GM21576 (cell line): ENCODE data around the gene LYSMD1.
A peak's percentile ranks its signal among the peaks of the same experiment; 100 is the strongest.
"Not testable (repeated sequence)": the region's sequence is repeated elsewhere in the genome, so short reads cannot be mapped to it uniquely, and the experiment has no call there.

Experiments
- ATAC-seq: cut with Tn5 transposase; IDR thresholded peaks from one replicate; pipeline ENCODE4 v1.9.1; 2021; ENCODE audit warnings: mild to moderate bottlenecking, moderate library complexity; ENCODE audit not compliant: unreplicated experiment

Gene LYSMD1, protein sequence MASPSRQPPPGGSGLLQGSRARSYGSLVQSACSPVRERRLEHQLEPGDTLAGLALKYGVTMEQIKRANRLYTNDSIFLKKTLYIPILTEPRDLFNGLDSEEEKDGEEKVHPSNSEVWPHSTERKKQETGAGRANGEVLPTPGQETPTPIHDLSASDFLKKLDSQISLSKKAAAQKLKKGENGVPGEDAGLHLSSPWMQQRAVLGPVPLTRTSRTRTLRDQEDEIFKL

DNA sequence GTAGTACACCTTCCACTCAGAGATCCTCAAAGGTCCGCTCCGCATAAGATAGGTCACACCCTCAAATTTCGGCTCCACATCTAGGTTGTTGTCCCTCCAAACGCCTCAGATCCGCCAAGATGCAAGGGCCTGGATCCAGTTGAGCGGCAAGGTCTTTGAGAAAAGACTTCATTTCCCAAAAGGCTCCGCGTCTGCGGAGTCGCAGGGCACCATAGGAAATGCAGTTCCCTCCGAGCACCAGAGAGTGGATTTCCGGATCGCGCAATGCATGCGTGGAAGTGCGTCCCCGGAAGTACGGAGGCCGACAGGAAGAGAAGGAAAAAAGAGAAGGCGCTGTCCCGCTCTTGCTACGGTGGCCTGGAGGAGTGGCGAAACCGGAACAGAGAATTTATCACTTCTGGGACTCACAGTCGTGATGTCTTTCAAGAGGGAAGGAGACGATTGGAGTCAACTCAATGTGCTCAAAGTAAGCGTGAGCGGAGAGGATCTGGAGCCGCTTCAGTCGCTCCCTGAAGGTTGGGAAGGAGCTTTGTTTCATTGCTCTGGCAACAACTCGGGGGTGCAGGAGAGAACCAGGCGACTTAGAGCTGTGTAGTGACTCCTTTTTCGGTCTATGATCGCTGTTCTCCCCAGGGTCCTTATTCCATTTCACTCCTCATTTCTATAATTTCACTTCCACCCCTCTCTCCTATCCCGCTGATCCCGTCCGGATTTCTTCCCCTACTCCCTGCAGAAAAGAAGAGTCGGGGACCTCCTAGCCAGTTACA is at the start of gene LYSMD1, which contains the start of gene SCNM1:
Gene LYSMD1 (minus strand): TSS at position 165 of the 767 bp plus-strand sequence. CDS start 644 bp downstream, outside the sequence.
Gene SCNM1 (plus strand): TSS at position 407 of the 767 bp plus-strand sequence. CDS start 9 bp downstream, at position 416.
- ATAC-seq = peak; percentile 81

DNA sequence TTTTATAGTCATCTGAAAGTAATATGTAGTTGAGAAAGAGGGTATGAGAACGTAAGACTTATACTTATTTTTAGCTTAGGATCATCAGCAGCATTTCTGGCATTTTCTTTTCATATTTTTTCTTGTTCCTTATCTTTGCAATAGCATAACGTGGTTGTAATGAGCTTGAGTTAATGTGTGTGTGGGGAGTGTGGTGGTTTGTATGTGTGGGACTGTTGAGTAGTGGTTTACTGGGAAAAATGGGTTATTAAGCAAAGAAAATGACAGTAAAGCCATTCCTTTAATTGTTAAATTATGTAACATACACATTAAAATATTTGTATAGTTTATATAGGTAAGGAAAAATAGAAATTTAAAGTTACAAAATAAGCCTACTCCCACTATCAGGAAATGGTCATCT is 47.9 kb upstream of the LYSMD1 start:
- ATAC-seq = no peak

DNA sequence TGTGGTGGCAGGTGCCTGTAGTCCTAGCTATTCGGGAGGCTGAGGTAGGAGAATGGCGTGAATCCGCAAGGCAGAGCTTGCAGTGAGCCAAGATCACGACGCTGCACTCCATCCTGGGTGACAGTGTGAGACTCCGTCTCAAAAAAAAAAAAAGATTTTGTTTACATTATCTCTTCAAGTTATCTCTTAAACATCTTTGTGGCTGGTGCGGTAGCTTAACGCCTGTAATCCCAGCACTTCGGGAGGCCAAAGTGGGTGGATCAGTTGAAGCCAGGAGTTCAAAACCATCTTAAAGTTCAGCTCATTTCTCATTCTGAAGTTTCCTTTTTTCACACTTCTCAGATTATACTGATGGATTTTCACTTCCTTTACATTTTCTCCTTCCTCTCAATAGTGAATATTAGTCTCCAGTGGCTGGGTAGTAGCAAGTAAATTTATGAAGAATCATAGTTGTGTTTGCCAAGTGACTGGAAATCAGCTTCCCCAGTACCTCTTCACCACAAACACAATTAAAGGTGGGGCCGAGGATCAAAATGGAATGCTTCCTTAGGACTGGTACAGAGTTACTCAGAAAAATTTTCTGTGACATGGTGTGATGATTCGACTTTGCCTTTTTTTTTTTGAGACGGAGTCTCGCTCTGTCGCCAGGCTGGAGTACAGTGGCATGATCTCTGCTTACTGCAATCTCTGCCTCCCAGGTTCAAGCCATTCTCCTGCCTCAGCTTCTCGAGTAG is 46.4 kb upstream of the LYSMD1 start:
- ATAC-seq = no peak

DNA sequence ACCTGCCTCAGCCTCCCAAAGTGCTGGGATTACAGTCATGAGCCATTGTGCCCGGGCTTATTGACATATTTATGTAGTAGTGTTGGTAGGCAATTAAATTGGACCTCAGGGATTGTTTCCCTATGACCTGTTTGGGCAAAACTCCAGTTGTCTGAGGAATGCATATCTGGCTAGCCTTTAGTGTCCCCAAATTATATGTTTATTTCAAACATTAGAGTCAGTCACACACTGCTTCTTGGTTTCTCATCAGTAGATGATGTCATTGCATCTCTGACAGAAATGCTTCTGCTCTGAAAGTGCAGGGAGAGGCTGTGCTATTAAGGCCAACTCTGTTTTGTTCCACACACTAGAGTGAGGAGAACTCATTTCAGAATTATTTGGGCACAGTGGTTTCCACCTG is 45.1 kb upstream of the LYSMD1 start:
- ATAC-seq = no peak

DNA sequence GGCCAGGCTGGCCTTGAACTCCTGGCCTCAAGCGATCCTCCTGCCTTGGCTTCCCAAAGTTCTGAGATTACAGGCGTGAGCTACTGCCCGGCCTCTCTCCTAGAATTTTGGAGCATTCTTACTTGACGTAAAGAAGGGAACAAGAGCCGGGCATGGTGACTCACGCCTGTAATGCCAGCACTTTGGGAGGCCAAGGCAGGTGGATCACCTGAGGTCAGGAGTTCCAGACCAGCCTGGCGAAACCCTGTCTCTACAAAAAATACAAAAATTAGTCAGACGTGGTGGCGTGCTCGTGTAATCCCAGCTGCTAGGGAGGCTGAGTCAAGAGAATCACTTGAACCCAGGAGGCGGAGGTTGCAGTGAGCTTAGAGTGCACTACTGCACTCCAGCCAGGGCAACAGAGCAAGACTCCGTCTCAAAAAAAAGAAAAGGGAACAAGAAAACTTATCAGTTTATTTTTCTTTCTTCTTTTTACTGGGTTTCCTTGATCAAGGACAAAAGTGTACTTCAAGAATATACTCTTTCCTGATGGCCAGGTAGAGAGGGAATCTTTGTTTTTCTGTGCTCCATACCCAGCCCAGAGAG is 39.8 kb upstream of the LYSMD1 start:
- ATAC-seq = not testable (repeated sequence)

DNA sequence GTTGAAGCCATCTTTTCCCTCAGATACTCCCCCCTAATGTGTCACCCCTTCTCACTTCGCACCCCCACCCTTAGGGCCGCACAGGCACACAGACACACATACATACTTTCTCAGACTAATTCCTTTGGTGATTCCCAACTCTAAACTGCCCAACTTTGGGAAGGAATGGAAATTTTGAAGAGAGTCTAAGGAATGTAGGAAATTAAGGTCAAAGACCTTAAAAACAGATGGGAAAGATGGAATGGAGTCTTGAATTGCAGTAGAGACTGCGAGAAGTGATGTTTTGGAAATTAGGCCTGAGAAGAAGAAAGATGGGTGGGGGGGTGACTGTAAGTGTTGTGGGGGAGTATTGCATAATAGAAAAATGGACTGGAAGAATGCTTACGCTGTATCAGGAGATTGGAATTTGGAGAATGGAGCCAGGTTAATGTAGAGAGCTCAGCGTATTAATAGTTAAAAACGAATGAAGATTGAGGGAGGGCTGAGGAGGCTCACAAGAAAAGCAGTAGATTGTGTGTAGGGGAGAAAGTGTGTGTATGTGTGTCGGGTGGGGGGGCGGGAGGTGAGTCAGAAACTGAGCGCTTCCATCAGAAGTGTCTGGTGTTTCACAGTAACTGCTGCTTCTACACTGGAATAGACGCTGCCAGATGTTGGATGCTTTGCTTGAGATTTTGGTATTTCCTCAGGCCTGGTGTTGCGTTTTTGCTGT is 34.3 kb upstream of the LYSMD1 start:
- no peak for ATAC-seq

DNA sequence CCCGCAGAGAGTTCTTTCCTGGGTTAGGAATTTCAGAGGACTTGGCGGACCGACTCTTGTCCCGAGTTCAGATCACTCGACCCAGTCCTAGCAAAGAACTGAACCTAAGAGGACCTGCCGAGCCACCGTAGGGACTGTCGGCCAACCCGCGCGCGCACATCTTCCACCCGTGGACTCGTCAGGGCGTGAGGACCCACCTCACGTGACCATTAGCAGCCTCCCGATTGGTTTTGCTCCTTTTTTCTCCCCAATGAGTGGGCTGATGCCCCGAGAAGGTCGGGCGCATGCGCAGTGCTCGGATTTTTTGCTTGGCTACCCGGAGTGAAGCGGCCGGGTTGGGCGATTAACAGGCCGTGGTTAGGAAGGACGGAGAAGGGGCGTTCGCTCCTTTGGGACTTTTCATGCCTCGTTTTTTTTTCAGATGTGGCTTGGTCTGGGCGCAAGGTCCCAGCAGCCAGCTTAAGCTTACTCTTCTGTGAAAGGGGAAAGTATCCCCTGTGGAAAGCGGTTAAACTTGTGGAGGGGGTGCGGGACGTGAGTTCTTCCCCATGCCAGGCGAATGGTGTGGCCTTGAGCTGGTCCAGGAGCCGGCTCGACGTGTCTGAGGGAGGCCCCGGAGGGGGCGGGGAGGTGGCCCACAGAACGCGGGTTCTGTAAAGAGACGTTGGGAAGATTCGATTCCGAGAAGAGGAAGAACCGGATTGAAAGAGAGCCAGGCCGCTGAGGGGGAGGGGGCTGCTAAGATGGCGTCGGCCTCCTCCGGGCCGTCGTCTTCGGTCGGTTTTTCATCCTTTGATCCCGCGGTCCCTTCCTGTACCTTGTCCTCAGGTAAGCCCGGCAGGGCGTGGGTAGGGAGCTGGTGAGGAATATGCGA is 32.8 kb upstream of the LYSMD1 start, which contains the start of gene PIP5K1A:
Gene PIP5K1A (plus strand): TSS at position 299 of the 874 bp plus-strand sequence. CDS start 445 bp downstream, at position 744.
- ATAC-seq = peak; percentile 81

DNA sequence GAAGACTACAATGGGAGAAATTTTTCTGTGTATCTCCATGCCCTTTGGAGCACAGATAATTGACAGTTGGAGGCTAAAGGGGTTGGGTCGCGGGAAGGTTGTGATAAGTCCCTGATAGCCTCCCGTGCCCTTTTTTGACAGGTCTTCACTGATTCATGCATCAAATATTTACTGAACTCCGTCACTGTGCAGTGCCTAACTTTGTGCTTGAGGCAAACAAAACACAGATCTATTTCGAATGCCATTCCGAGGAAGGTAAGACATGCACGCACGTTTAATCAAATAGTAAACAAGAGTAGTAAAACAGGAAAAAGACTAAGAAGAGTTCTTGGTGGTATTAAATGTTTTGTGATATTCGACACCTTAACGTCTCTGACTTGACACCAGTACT is 32.2 kb upstream of the LYSMD1 start:
- no peak for ATAC-seq

DNA sequence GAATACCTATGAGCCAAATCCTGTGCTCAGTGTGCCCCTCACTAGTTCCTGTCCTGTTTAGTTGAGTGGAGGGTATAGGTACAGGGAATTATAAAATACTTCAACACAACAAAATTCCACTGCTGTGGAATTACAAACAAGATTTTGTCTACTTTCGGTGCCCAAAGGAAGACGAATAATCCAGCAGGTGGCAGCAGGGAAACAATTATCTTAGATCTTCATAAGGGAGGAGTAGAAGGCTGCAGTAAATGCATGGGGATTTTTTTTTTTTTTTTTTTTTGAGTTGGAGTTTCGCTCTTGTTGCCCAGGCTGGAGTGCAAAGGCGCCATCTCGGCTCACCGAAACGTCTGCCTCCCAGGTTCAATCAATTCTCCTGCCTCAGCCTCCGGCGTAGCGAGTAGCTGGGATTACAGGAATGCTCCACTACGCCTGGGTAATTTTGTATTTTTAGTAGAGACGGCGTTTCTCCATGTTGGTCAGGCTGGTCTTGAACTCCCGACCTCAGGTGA is 30.6 kb upstream of the LYSMD1 start:
- ATAC-seq = no peak

DNA sequence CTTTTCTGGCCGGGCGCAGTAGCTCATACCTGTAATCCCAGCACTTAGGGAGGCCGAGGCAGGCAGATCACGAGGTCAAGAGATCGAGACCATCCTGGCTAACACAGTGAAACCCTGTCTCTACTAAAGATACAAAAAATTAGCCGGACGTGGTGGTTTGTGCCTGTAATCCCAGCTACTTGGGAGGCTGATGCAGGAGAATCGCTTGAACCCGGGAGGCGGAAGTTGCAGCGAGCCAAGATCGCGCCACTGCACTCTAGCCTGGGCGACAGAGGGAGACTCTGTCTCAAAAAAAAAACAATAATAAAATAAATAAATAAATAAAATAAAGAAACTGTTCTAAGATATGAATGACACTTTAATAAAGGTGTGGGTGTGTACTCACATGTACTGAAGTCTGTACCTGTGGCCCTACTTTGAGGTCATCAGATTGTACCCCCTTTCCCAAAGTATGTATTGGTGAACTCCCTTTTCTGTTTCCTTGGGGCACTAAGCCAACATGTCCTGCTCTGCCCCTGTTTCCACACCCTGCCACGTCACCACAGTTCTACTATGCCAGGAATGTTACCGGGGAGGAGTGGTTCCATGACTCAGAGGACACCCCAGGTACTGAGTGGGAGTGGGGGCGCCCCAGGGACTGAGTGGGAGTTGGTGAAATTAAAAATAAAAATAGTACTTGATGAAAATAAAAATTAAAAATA is 29.3 kb upstream of the LYSMD1 start:
- ATAC-seq = not testable (repeated sequence)

DNA sequence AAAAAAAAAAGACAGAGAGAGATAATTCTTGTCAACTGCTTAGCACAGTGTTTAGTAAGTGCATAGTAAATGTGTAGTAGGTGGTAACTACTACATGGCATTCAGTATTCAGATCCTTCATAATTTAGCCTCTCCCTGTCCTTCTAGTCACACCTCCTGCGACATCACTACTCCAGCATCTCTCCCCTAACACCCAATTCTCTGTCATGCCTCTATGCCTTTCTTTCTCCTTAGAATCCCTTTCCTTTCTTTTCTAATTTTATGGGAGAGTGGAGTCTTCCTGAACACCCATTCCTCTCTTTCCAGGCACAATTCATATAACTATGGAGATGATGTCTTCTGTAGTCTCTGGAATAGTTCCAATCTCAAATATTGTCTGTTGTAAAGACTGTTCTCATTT is 28.2 kb upstream of the LYSMD1 start:
- no peak for ATAC-seq

DNA sequence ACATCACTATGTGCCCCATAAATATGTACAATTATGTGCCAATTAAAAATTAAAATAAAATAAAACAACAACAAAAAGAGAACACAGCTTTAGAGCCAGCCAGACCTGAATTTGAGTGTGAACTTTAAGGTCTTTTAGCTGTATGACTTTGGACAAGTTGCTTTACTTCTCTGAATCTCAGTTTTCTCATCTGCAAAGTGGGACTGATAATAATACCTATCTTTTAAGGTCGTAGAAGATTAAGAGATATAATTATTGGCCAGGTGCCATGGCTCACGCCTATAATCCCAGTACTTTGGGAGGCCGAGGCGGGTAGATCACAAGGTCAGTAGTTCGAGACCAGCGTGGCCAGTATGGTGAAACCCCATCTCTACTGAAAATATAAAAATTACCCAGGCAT is 27.6 kb upstream of the LYSMD1 start:
- ATAC-seq = no peak

DNA sequence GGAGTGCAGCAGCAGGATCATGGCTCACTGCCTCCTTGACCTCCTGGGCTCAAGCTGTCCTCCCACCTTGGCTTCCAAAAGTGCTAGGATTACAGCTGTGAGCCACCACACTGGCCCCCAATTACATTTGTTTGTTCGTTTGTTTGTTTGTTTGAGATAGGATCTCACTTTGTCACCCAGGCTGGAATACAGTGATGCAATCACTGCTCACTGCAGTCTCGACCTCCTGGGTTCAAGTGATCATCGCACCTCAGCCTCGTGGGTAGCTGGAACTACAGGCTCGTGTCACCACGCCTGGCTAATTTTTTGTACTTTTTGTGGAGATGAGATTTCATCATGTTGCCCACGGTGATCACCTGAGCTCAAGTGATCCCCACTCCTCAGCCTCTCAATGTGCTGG is 26.3 kb upstream of the LYSMD1 start:
- no peak for ATAC-seq

DNA sequence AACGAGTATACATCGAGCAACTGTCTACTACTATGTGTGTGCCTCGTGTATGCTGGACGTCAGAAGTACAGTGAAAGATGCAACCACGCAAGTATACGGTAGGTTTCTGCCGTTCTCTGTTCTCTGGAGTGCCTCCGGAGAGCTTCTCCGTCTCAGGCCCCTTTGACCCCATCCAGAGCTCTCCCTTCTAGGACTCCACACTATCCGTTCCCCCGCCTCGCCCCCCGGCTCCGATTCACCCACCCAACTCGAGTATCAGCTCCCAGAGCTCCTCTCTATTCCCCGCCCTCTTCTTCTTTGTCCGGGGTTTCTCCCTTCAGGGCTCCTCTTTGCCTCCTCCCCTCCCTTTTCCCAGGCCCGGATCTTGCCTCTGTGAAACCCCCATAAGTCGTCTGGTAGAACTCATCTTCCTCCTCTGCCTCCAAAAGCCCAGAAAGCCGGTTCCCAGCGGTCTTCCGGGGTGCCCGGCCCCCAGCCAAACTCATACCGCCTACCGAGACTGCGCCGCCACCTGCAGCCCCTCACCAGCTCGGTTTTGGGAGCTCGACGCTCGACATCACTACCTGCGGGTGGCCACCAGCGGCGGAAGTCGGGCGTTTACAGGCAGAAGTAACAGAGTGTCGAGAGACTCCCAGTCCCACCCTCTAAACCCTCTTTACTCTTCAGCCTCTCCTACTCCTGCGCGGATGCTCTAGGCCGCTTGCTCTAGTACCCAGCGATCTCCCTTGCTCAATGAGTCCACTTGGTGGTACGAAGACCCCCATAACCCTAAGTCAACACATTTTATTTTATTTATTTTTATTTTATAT is 24.1 kb upstream of the LYSMD1 start, which contains the start of gene VPS72:
Gene VPS72 (minus strand): TSS at position 561 of the 809 bp plus-strand sequence. CDS start 76 bp downstream, at position 485.
- ATAC-seq = peak; percentile 90

DNA sequence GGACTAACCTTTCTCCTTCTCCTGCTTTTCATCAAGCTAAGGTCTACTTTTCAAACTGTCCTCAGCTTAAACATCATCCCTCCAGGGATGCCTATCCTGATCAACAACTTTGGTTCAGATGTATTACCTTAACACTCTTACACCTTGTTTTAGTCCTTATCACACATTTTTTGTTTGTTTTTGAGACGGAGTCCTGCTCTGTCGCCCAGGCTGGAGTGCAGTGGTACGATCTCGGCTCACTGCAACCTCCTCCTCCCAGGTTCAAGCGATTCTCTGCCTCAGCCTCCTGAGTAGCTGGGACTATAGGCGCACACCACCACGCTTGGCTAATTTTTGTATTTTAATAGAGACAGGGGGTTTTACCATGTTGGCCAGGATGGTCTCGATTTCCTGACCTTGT is 23.0 kb upstream of the LYSMD1 start:
- ATAC-seq = not testable (repeated sequence)

DNA sequence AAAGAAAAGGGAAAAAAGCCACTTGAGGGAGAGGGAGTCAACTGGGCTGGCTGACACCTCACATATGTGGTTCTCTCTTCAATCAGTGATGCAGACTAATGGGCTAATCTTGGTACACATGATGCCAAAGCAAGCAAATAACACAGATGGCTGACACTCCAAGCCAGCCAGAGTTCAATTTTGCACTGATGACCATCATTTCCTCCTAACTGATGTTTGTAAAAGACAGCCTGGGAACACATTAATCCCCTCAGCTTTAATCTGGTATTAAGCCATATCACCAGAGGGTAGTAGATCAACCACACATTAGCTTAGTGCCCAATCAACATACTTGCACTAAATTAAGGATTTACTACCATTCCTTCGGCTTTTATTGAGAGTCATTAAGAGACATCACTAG is 21.5 kb upstream of the LYSMD1 start:
- no peak for ATAC-seq

DNA sequence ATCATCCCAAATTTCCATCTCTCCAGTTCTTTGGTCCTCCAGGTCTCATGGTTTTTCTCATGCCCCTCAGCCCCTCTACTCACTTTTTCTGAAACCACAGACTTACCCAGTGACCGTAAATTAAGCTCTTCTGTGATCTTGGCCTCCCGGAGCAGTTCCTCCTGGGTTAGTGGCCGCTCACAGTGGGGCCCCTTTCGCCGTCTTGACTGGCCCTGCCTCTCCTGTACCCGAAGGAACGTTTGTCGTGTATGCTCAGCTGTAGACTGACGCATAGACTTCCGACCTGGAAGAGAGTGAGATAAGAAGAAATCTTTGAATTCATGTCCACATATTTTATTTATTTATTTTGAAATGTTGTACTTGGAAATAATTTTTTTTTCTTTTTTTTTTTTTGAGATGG is 18.5 kb upstream of the LYSMD1 start:
- ATAC-seq = no peak
